ENCODE measurements around the gene CEP55.

DNA sequence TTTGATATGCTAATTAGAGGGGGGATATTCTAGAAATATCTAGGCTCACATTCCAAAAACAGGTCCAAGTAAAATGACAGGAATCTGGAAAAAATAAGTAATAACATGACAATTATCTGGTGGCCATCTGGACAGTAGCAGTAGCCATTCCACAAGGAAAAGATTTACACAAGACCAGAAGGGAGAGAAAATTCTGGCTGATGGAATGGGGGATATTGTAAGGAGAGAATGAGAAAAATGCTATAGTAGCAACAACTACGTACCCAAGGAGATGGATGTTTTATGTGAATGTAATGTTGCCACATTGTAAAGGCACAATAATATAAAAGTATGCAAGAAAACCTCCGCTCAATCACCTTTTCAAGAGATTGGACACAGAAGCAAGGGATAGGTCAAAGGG lies 19.7 kb upstream of the CEP55 start:
- TF ChIP-seq ARNTL (CRISPR knock-in tag; IDR thresholded peaks at IDR 0.05; ENCODE audit: borderline replicate concordance, low read depth) (no peak), ZNF565 (CRISPR knock-in tag; conservative IDR thresholded peaks at IDR 0.05; ENCODE audit: low read depth) (no peak), ESRRG (CRISPR knock-in tag; IDR thresholded peaks at IDR 0.05) (no peak), ZFP3 (CRISPR knock-in tag; IDR thresholded peaks at IDR 0.05) (no peak), ZNF70 (CRISPR knock-in tag; IDR thresholded peaks at IDR 0.05) (no peak), ZFP30 (CRISPR knock-in tag; IDR thresholded peaks at IDR 0.05) (no peak), CSDC2 (CRISPR knock-in tag; IDR thresholded peaks at IDR 0.05) (no peak)
- TF ChIP-seq, protein P1, sequence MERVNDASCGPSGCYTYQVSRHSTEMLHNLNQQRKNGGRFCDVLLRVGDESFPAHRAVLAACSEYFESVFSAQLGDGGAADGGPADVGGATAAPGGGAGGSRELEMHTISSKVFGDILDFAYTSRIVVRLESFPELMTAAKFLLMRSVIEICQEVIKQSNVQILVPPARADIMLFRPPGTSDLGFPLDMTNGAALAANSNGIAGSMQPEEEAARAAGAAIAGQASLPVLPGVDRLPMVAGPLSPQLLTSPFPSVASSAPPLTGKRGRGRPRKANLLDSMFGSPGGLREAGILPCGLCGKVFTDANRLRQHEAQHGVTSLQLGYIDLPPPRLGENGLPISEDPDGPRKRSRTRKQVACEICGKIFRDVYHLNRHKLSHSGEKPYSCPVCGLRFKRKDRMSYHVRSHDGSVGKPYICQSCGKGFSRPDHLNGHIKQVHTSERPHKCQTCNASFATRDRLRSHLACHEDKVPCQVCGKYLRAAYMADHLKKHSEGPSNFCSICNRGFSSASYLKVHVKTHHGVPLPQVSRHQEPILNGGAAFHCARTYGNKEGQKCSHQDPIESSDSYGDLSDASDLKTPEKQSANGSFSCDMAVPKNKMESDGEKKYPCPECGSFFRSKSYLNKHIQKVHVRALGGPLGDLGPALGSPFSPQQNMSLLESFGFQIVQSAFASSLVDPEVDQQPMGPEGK (CRISPR knock-in tag; IDR thresholded peaks at IDR 0.05; ENCODE audit: borderline replicate concordance): no peak
- TF ChIP-seq, protein P2, sequence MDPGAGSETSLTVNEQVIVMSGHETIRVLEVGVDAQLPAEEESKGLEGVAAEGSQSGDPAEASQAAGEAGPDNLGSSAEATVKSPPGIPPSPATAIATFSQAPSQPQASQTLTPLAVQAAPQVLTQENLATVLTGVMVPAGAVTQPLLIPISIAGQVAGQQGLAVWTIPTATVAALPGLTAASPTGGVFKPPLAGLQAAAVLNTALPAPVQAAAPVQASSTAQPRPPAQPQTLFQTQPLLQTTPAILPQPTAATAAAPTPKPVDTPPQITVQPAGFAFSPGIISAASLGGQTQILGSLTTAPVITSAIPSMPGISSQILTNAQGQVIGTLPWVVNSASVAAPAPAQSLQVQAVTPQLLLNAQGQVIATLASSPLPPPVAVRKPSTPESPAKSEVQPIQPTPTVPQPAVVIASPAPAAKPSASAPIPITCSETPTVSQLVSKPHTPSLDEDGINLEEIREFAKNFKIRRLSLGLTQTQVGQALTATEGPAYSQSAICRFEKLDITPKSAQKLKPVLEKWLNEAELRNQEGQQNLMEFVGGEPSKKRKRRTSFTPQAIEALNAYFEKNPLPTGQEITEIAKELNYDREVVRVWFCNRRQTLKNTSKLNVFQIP (CRISPR knock-in tag; IDR thresholded peaks at IDR 0.05; ENCODE audit: borderline replicate concordance, low read depth): no peak
- TF ChIP-seq, protein P3, sequence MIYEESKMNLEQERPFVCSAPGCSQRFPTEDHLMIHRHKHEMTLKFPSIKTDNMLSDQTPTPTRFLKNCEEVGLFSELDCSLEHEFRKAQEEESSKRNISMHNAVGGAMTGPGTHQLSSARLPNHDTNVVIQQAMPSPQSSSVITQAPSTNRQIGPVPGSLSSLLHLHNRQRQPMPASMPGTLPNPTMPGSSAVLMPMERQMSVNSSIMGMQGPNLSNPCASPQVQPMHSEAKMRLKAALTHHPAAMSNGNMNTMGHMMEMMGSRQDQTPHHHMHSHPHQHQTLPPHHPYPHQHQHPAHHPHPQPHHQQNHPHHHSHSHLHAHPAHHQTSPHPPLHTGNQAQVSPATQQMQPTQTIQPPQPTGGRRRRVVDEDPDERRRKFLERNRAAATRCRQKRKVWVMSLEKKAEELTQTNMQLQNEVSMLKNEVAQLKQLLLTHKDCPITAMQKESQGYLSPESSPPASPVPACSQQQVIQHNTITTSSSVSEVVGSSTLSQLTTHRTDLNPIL (CRISPR knock-in tag; IDR thresholded peaks at IDR 0.05; ENCODE audit: low read depth): no peak

Measured in SK-N-SH treated with all-trans-retinoic acid at 6 μM for 48 hours (cell line).